ENCODE data around the gene DLST.

The DLST gene

GRCh38 chr14:74863274-74863673, 18.4 kb upstream of the DLST start:
- no peak overlapping the region for H2BK15ac ChIP-seq (replicated peaks; ENCODE audit: low read depth)
- no peak overlapping the region for H2BK120ac ChIP-seq (ENCODE audit: low read depth, low read length)
- H3K4ac ChIP-seq (ENCODE audit: low read depth, low read length) = no peak overlapping the region
- H2AK5ac ChIP-seq (ENCODE audit: low read length) = no peak overlapping the region
- no CpG with 5 or more reads among the region's 9 CpGs for WGBS (ENCODE audit: extremely low coverage, insufficient coverage, low lambda C conversion rate)
- no peak overlapping the region for H4K8ac ChIP-seq (ENCODE audit: low read depth, low read length)
- no peaks in the 10 kb centered on the region for H3K4me1 ChIP-seq (ENCODE audit: control insufficient read depth, low read depth, low read length)
- H3K4me3 ChIP-seq (ENCODE audit: low read length) = no peak overlapping the region
- no peaks in the 10 kb centered on the region for H3K79me2 ChIP-seq (ENCODE audit: control insufficient read depth, insufficient read depth, low read length)
- H3K18ac ChIP-seq (ENCODE audit: low read length) = no peak overlapping the region
- no peak overlapping the region for H3K4me2 ChIP-seq (ENCODE audit: low read length)
- H3K36me3 ChIP-seq (ENCODE audit: control insufficient read depth, insufficient read depth, low read length) = no peaks in the 10 kb centered on the region
- H4K5ac ChIP-seq (ENCODE audit: low read length) = no peak overlapping the region
- no peaks in the 10 kb centered on the region for H3K27me3 ChIP-seq (ENCODE audit: insufficient read depth, low read length, poor library complexity)
- DNase-seq = no peak
- no peak overlapping the region for H3K9ac ChIP-seq (ENCODE audit: low read length)
- no peak overlapping the region for H2BK5ac ChIP-seq (ENCODE audit: low read length)
- no peak overlapping the region for H3K23ac ChIP-seq (ENCODE audit: low read length)
- no peak overlapping the region for H3K27ac ChIP-seq (ENCODE audit: low read depth, low read length)
- H3K79me1 ChIP-seq (ENCODE audit: low read length) = no peaks in the 10 kb centered on the region
- H3K56ac ChIP-seq (ENCODE audit: low read length) = no peak overlapping the region

- no peak for DNase-seq
- H4K5ac ChIP-seq (ENCODE audit: low read length) = no peak overlapping the region
- no peak overlapping the region for H3K23ac ChIP-seq (ENCODE audit: low read length)
- no peak overlapping the region for H2BK120ac ChIP-seq (ENCODE audit: low read depth, low read length)
- no peak overlapping the region for H3K4me3 ChIP-seq (ENCODE audit: low read length)
- no peak overlapping the region for H2BK15ac ChIP-seq (replicated peaks; ENCODE audit: low read depth)
- H3K18ac ChIP-seq (ENCODE audit: low read length) = no peak overlapping the region
- H3K36me3 ChIP-seq (ENCODE audit: control insufficient read depth, insufficient read depth, low read length) = no peaks in the 10 kb centered on the region
- H3K9ac ChIP-seq (ENCODE audit: low read length) = no peak overlapping the region
- no peak overlapping the region for H3K4me2 ChIP-seq (ENCODE audit: low read length)
- H3K4ac ChIP-seq (ENCODE audit: low read depth, low read length) = no peak overlapping the region
- no peaks in the 10 kb centered on the region for H3K79me1 ChIP-seq (ENCODE audit: low read length)
- WGBS (ENCODE audit: extremely low coverage, insufficient coverage, low lambda C conversion rate) = no CpG with 5 or more reads among the region's 9 CpGs
- no peak overlapping the region for H2BK5ac ChIP-seq (ENCODE audit: low read length)
- H3K4me1 ChIP-seq (ENCODE audit: control insufficient read depth, low read depth, low read length) = no peaks in the 10 kb centered on the region
- H2AK5ac ChIP-seq (ENCODE audit: low read length) = no peak overlapping the region
- H3K27ac ChIP-seq (ENCODE audit: low read depth, low read length) = no peak overlapping the region
- H4K8ac ChIP-seq (ENCODE audit: low read depth, low read length) = no peak overlapping the region
- no peaks in the 10 kb centered on the region for H3K27me3 ChIP-seq (ENCODE audit: insufficient read depth, low read length, poor library complexity)
- no peak overlapping the region for H3K56ac ChIP-seq (ENCODE audit: low read length)
- no peaks in the 10 kb centered on the region for H3K79me2 ChIP-seq (ENCODE audit: control insufficient read depth, insufficient read depth, low read length)
Observed at GRCh38 chr14:74864198-74864597, 17.5 kb upstream of the DLST start.

- Histone ChIP-seq H3K79me1 (ENCODE audit: low read length) (no peaks in the 10 kb centered on the region), H3K23ac (ENCODE audit: low read length) (no peak overlapping the region), H3K9ac (ENCODE audit: low read length) (no peak overlapping the region), H4K8ac (ENCODE audit: low read depth, low read length) (no peak overlapping the region), H4K5ac (ENCODE audit: low read length) (no peak overlapping the region), H3K56ac (ENCODE audit: low read length) (no peak overlapping the region), H3K4me1 (ENCODE audit: control insufficient read depth, low read depth, low read length) (no peaks in the 10 kb centered on the region), H3K36me3 (ENCODE audit: control insufficient read depth, insufficient read depth, low read length) (no peaks in the 10 kb centered on the region), H3K4me2 (ENCODE audit: low read length) (no peak overlapping the region), H3K4me3 (ENCODE audit: low read length) (no peak overlapping the region), H2BK15ac (replicated peaks; ENCODE audit: low read depth) (no peak overlapping the region), H3K18ac (ENCODE audit: low read length) (no peak overlapping the region), H2BK120ac (ENCODE audit: low read depth, low read length) (no peak overlapping the region), H2BK5ac (ENCODE audit: low read length) (no peak overlapping the region), H3K4ac (ENCODE audit: low read depth, low read length) (no peak overlapping the region), H3K79me2 (ENCODE audit: control insufficient read depth, insufficient read depth, low read length) (no peaks in the 10 kb centered on the region), H3K27me3 (ENCODE audit: insufficient read depth, low read length, poor library complexity) (no peaks in the 10 kb centered on the region), H2AK5ac (ENCODE audit: low read length) (no peak overlapping the region), H3K27ac (ENCODE audit: low read depth, low read length) (no peak overlapping the region)
- WGBS (ENCODE audit: extremely low coverage, insufficient coverage, low lambda C conversion rate) = no CpG with 5 or more reads among the region's 5 CpGs
- DNase-seq = no peak
Observed at GRCh38 chr14:74865156-74865555, 16.6 kb upstream of the DLST start.

- Histone ChIP-seq H3K4ac (ENCODE audit: low read depth, low read length) (no peak overlapping the region), H2BK15ac (replicated peaks; ENCODE audit: low read depth) (no peak overlapping the region), H4K5ac (ENCODE audit: low read length) (no peak overlapping the region), H2AK5ac (ENCODE audit: low read length) (no peak overlapping the region), H3K4me1 (ENCODE audit: control insufficient read depth, low read depth, low read length) (no peaks in the 10 kb centered on the region), H3K18ac (ENCODE audit: low read length) (no peak overlapping the region), H2BK120ac (ENCODE audit: low read depth, low read length) (no peak overlapping the region), H3K27ac (ENCODE audit: low read depth, low read length) (no peak overlapping the region), H3K56ac (ENCODE audit: low read length) (no peak overlapping the region), H3K4me3 (ENCODE audit: low read length) (no peak overlapping the region), H4K8ac (ENCODE audit: low read depth, low read length) (no peak overlapping the region), H2BK5ac (ENCODE audit: low read length) (no peak overlapping the region), H3K79me1 (ENCODE audit: low read length) (no peaks in the 10 kb centered on the region), H3K36me3 (ENCODE audit: control insufficient read depth, insufficient read depth, low read length) (no peaks in the 10 kb centered on the region), H3K9ac (ENCODE audit: low read length) (no peak overlapping the region), H3K79me2 (ENCODE audit: control insufficient read depth, insufficient read depth, low read length) (no peaks in the 10 kb centered on the region), H3K23ac (ENCODE audit: low read length) (no peak overlapping the region), H3K4me2 (ENCODE audit: low read length) (no peak overlapping the region), H3K27me3 (ENCODE audit: insufficient read depth, low read length, poor library complexity) (no peaks in the 10 kb centered on the region)
- no peak for DNase-seq
- no CpG with 5 or more reads among the region's 3 CpGs for WGBS (ENCODE audit: extremely low coverage, insufficient coverage, low lambda C conversion rate)
Observed at GRCh38 chr14:74866708-74867389, 14.9 kb upstream of the DLST start.

GRCh38 chr14:74867673-74868072, 14.0 kb upstream of the DLST start:
- Histone ChIP-seq H4K5ac (ENCODE audit: low read length) (no peak overlapping the region), H3K4me1 (ENCODE audit: control insufficient read depth, low read depth, low read length) (no peaks in the 10 kb centered on the region), H3K4me3 (ENCODE audit: low read length) (no peak overlapping the region), H3K4ac (ENCODE audit: low read depth, low read length) (no peak overlapping the region), H3K18ac (ENCODE audit: low read length) (no peak overlapping the region), H2BK5ac (ENCODE audit: low read length) (no peak overlapping the region), H3K27me3 (ENCODE audit: insufficient read depth, low read length, poor library complexity) (no peaks in the 10 kb centered on the region), H3K23ac (ENCODE audit: low read length) (no peak overlapping the region), H2BK120ac (ENCODE audit: low read depth, low read length) (no peak overlapping the region), H3K27ac (ENCODE audit: low read depth, low read length) (no peak overlapping the region), H3K79me1 (ENCODE audit: low read length) (no peaks in the 10 kb centered on the region), H4K8ac (ENCODE audit: low read depth, low read length) (no peak overlapping the region), H3K36me3 (ENCODE audit: control insufficient read depth, insufficient read depth, low read length) (no peaks in the 10 kb centered on the region), H3K4me2 (ENCODE audit: low read length) (no peak overlapping the region), H3K79me2 (ENCODE audit: control insufficient read depth, insufficient read depth, low read length) (no peaks in the 10 kb centered on the region), H2AK5ac (ENCODE audit: low read length) (no peak overlapping the region), H2BK15ac (replicated peaks; ENCODE audit: low read depth) (no peak overlapping the region), H3K56ac (ENCODE audit: low read length) (no peak overlapping the region), H3K9ac (ENCODE audit: low read length) (no peak overlapping the region)
- no CpG with 5 or more reads among the region's 5 CpGs for WGBS (ENCODE audit: extremely low coverage, insufficient coverage, low lambda C conversion rate)
- no peak for DNase-seq

GRCh38 chr14:74868739-74869138, 13.0 kb upstream of the DLST start:
- no peak for DNase-seq
- H4K8ac ChIP-seq (ENCODE audit: low read depth, low read length) = no peak overlapping the region
- H3K79me1 ChIP-seq (ENCODE audit: low read length) = no peaks in the 10 kb centered on the region
- no peak overlapping the region for H3K18ac ChIP-seq (ENCODE audit: low read length)
- no peak overlapping the region for H3K4me3 ChIP-seq (ENCODE audit: low read length)
- no peaks in the 10 kb centered on the region for H3K79me2 ChIP-seq (ENCODE audit: control insufficient read depth, insufficient read depth, low read length)
- no peak overlapping the region for H2BK120ac ChIP-seq (ENCODE audit: low read depth, low read length)
- no peak overlapping the region for H2AK5ac ChIP-seq (ENCODE audit: low read length)
- H3K56ac ChIP-seq (ENCODE audit: low read length) = no peak overlapping the region
- H4K5ac ChIP-seq (ENCODE audit: low read length) = no peak overlapping the region
- no peaks in the 10 kb centered on the region for H3K27me3 ChIP-seq (ENCODE audit: insufficient read depth, low read length, poor library complexity)
- no peak overlapping the region for H3K4ac ChIP-seq (ENCODE audit: low read depth, low read length)
- H3K36me3 ChIP-seq (ENCODE audit: control insufficient read depth, insufficient read depth, low read length) = no peaks in the 10 kb centered on the region
- H2BK15ac ChIP-seq (replicated peaks; ENCODE audit: low read depth) = no peak overlapping the region
- no CpG with 5 or more reads among the region's 8 CpGs for WGBS (ENCODE audit: extremely low coverage, insufficient coverage, low lambda C conversion rate)
- no peak overlapping the region for H3K4me2 ChIP-seq (ENCODE audit: low read length)
- no peak overlapping the region for H3K27ac ChIP-seq (ENCODE audit: low read depth, low read length)
- H3K9ac ChIP-seq (ENCODE audit: low read length) = no peak overlapping the region
- no peak overlapping the region for H3K23ac ChIP-seq (ENCODE audit: low read length)
- no peak overlapping the region for H2BK5ac ChIP-seq (ENCODE audit: low read length)
- H3K4me1 ChIP-seq (ENCODE audit: control insufficient read depth, low read depth, low read length) = no peaks in the 10 kb centered on the region

Data from mesendoderm (in vitro differentiated cells).